Lung (tissue), 12 donors: ENCODE measurements around the gene AGAP1. TPM values are rescaled to one million over a fixed set of nuclear protein-coding genes. Genes with fewer than 3 reads are reported as not detected.

Experiments
- ATAC-seq: fragments of 200-7000 bp; cut with Tn5 transposase; one replicate; pipeline ENCODE4 v1.9.1; 2020; ENCODE audit warnings: moderate number of reproducible peaks; ENCODE audit not compliant: insufficient read depth, low FRiP score
- DNase-seq, 3 donors: peaks; one replicate each; pipeline ENCODE4 v3.0.0-alpha.2; 2013 to 2017
- H3K27ac ChIP-seq, 2 donors: one replicate each; pipeline ENCODE4 v1.5.1; 2013; ENCODE audit warnings: mild to moderate bottlenecking in 2 of 2, moderate library complexity in 2 of 2, control low read depth in 1 of 2, inconsistent platforms in 1 of 2, low read depth in 1 of 2, low read length in 1 of 2
- H3K27me3 ChIP-seq, 3 donors: one replicate each; pipeline ENCODE4 v1.5.1; 2013; ENCODE audit warnings: low read length in 2 of 3; ENCODE audit not compliant: control insufficient read depth in 3 of 3, insufficient read depth in 3 of 3
- H3K36me3 ChIP-seq, 4 donors: one replicate each; pipeline ENCODE4 v1.5.1; 2013; ENCODE audit warnings: low read length in 4 of 4, mild to moderate bottlenecking in 1 of 4, moderate library complexity in 1 of 4; ENCODE audit not compliant: control insufficient read depth in 4 of 4, insufficient read depth in 4 of 4
- H3K4me1 ChIP-seq, 5 donors: one replicate each; pipeline ENCODE4 v1.5.1; 2013; ENCODE audit warnings: low read length in 5 of 5, mild to moderate bottlenecking in 2 of 5, moderate library complexity in 1 of 5; ENCODE audit not compliant: control insufficient read depth in 5 of 5, insufficient read depth in 5 of 5
- H3K4me3 ChIP-seq: one replicate; pipeline ENCODE4 v1.5.1; 2013; ENCODE audit warnings: mild to moderate bottlenecking, control low read depth, moderate library complexity
- H3K9ac ChIP-seq, 2 donors: one replicate each; pipeline ENCODE4 v1.5.1; 2013; ENCODE audit warnings: low read length in 2 of 2, control low read depth in 1 of 2; ENCODE audit not compliant: insufficient read depth in 1 of 2
- H3K9me3 ChIP-seq, 4 donors: one replicate each; pipeline ENCODE4 v1.5.1; 2013; ENCODE audit warnings: low read length in 3 of 4, mild to moderate bottlenecking in 1 of 4, moderate library complexity in 1 of 4; ENCODE audit not compliant: control insufficient read depth in 4 of 4, insufficient read depth in 3 of 4
- WGBS, 2 donors: extraction: QIAGEN DNeasy Blood & Tissue Kit; methylation state at CpG; one replicate each; pipeline ENCODE4 v1.1.7; 2013; 5-methylcytosine and 5-hydroxymethylcytosine counted together
- polyA plus RNA-seq, 2 donors: library from polyadenylated mRNA; stranded (reverse); fragments of 200-250 nt; gene quantifications; one replicate each; pipeline ENCODE4 v1.2.1, GENCODE V29; 2013
- total RNA-seq, 2 donors: library from RNA; depleted of rRNA in 1 of 2; stranded (reverse); fragments of >200 nt in 1 of 2; gene quantifications; one replicate each; pipeline ENCODE4 v1.2.1, GENCODE V29; 2014 to 2021
- TF ChIP-seq, protein P1 (sequence below): IDR thresholded peaks from 2 replicates; pipeline ENCODE4 v1.5.1; 2012; ENCODE audit warnings: mild to moderate bottlenecking; ENCODE audit errors: control extremely low read depth, extremely low read depth
- donor health status: control.
- donor health status: control.
- donor health status: Bipolar disorder and iron deficiency.
- donor health status: healthy.
- donor health status: DM: yes; HTN: yes; CAD: no.

The AGAP1 gene
- total and polyA plus RNA-seq, 4 donors, result 6.6 to 39.4 (median 20.2) TPM

DNA sequence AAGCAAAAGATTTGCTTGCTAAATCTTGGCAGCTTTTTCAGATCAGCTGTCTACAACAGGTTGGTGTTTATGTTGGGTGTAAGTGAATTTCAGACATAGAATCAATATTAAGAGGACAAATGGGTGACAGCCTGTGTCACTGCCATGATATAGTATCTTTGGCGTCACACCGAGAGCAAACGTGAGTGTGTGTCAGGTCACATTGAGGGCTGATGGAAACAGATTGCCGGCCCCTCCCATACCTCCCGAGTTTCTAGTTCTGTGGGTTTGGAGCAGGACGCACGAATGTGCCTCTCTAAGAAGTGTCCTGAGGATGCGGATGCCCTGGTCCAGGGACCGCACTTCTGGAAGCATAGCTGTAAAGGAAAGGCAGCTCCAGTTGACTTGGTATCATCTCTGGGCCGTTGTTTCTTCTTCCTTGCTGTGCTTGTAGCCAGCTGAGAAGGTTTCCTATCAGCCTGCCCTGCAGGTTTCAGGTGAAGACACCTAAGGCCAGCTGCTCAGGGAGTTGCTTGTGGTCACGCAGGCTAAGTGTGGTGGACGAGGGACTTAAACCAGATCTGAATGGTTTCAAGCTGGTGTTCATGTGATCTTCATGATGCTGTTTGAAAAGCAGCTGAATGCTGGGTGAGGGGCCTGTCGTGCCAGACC lies 6.4 kb downstream of the AGAP1 start:
- Histone ChIP-seq H3K9ac (no peak overlapping the region), H3K4me3 (no peak overlapping the region), H3K27me3 (no peaks in the 10 kb centered on the region), H3K27ac (no peak overlapping the region), H3K4me1 (peaks cover 17 to 40% (median 25%) of the 10 kb centered on the region in 5 donors), H3K36me3 (peaks cover 0 to 2% (median 0%) of the 10 kb centered on the region in 4 donors), H3K9me3 (no peaks in the 10 kb centered on the region)
- TF ChIP-seq, protein P1, sequence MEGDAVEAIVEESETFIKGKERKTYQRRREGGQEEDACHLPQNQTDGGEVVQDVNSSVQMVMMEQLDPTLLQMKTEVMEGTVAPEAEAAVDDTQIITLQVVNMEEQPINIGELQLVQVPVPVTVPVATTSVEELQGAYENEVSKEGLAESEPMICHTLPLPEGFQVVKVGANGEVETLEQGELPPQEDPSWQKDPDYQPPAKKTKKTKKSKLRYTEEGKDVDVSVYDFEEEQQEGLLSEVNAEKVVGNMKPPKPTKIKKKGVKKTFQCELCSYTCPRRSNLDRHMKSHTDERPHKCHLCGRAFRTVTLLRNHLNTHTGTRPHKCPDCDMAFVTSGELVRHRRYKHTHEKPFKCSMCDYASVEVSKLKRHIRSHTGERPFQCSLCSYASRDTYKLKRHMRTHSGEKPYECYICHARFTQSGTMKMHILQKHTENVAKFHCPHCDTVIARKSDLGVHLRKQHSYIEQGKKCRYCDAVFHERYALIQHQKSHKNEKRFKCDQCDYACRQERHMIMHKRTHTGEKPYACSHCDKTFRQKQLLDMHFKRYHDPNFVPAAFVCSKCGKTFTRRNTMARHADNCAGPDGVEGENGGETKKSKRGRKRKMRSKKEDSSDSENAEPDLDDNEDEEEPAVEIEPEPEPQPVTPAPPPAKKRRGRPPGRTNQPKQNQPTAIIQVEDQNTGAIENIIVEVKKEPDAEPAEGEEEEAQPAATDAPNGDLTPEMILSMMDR, result no peak
- 84 to 86% methylated on average over 13 of the region's 13 CpGs for WGBS, 2 donors
- ATAC-seq, result no peak
- no peak for DNase-seq

DNA sequence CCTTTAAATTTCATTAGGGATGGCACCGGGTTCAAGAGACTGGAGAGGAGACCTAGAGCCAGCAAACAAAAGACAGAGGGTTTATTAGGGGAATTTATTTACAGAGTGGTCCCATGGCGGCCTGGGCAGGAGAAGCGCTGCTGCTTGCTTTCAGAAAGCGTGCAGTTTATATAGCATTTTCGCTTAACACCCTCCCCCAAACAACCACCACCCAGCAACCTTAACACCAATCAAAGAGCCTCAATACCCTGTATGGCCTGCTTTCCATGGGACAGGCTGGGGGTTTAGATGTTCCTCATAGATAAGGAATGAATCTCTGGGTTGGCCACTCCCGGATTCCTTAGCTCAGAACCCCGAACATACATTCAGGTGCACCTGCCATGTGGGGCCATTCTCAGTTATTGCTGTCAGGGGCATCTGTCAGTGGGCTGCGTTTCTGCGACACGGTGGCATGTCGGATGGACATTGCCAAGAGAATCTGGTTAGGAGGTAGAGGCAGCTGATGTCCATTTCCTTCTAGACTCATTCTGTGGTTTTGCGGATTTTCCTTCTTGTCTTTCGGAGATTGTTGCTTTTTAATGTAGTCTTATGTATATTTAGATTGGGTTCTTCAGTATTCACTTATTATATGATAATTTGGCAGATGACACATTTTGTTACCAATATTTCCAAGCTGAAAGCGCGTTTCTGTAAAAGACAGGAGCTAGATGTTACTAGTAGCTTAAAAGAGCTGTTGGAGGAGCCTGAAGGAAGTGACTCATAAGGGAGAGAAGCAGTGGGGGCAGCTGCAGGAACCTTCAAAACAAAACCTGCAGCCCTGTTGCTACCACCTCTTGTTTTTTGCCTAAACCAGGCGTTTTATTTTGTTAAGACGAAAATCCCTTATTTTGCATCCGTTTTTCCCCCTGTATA lies 7.2 kb downstream of the AGAP1 start:
- Histone ChIP-seq H3K36me3 (peaks cover 0 to 2% (median 0%) of the 10 kb centered on the region in 4 donors), H3K4me1 (peaks cover 10 to 38% (median 22%) of the 10 kb centered on the region in 5 donors), H3K27me3 (no peaks in the 10 kb centered on the region), H3K4me3 (no peak overlapping the region), H3K9ac (no peak overlapping the region), H3K27ac (peak overlapping the region in 1 of 2 donors; percentile 6), H3K9me3 (no peaks in the 10 kb centered on the region)
- DNase-seq (no peak), ATAC-seq (no peak)
- 55 to 61% methylated on average over 18 of the region's 18 CpGs for WGBS, 2 donors
- TF ChIP-seq, protein P1, result no peak

GRCh38 chr2:235501673-235502031 lies 7.8 kb downstream of the AGAP1 start:
- Histone ChIP-seq H3K4me1 (peaks cover 7 to 32% (median 19%) of the 10 kb centered on the region in 5 donors), H3K9ac (no peak overlapping the region), H3K27me3 (no peaks in the 10 kb centered on the region), H3K9me3 (no peaks in the 10 kb centered on the region), H3K4me3 (no peak overlapping the region), H3K27ac (peak overlapping the region in 1 of 2 donors; percentile 4), H3K36me3 (peaks cover 0 to 2% (median 0%) of the 10 kb centered on the region in 4 donors)
- ATAC-seq (no peak), DNase-seq (no peak)
- TF ChIP-seq, protein P1, result no peak
- WGBS, 2 donors, result 12 to 24% methylated on average over 7 of the region's 7 CpGs
